GM23248 (cell line): Measurements from ENCODE around the gene SFMBT2.

ENCODE experiments used
- EZH2 ChIP-seq: fragments of 200-600 bp; sonication (generic); IDR thresholded peaks from 2 replicates; pipeline ENCODE4 v1.6.1; 2018; ENCODE audit warnings: antibody characterized with exemption, mild to moderate bottlenecking; ENCODE audit not compliant: insufficient read depth, poor library complexity, severe bottlenecking
- EZH2phosphoT487 ChIP-seq: fragments of 200-600 bp; sonication (generic); IDR thresholded peaks from 2 replicates; pipeline ENCODE4 v1.6.1; 2018; ENCODE audit warnings: antibody characterized with exemption, moderate library complexity, mild to moderate bottlenecking, low read depth; ENCODE audit not compliant: insufficient read depth

DNA sequence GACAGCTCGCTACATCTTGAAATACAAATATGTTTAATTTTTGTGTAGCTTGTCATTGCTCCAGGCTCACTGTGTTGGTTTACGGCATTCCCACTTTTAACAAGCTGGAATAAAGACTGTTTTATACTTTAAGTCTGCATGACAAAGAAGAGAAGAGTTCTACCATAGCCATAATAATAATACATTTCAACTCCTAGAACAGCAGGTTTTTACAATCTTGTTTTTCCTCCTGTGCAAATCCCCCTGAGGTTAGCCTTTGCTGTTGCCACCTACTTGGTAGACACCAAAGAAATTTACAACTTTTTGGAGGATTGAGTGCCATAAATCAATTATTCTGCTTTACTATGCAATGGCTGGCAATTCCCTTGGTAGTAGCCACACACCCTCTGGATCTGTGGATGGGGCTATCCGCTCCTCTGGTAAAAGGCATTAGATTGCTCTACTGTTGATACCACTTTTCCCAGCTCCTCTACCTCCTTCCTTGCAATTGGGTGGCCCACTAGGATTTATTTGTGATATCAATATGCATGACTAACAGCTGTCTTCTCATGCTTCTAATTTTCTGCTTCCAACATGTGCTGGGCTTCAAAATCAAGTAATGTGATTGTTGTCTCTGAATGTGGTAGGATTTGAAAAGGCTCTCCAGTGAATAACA lies 60.2 kb downstream of the SFMBT2 start:
- TF ChIP-seq EZH2 (no peak), EZH2phosphoT487 (no peak)
